ENCODE data around the gene ZDHHC17. TPM values are rescaled to one million over a fixed set of nuclear protein-coding genes. Genes with fewer than 3 reads are reported as not detected.

Gene ZDHHC17
- total RNA-seq, 1 donor from 2014 or later: 69.2 TPM

GRCh38 chr12:76879710-76880518 is 116.0 kb downstream of the ZDHHC17 start:
- peak; percentile 20 for DNase-seq (ENCODE audit: low spot score, unreplicated experiment)
- peak overlapping the region; percentile 99 for H3K4me3 Mint-ChIP-seq (ENCODE audit: low read depth)
- H3K27me3 Mint-ChIP-seq: no peaks in the 10 kb centered on the region
- H3K4me1 Mint-ChIP-seq (ENCODE audit: low read depth): peaks cover 27% of the 10 kb centered on the region
- no peaks in the 10 kb centered on the region for H3K9me3 Mint-ChIP-seq (ENCODE audit: low read depth)
- TF ChIP-seq CTCF (IDR thresholded peaks at IDR 0.05; ENCODE audit: unreplicated experiment): no peak
- H3K36me3 Mint-ChIP-seq (ENCODE audit: insufficient read depth): peaks cover 3% of the 10 kb centered on the region
- peak overlapping the region; percentile 98 for H3K27ac Mint-ChIP-seq

- no peak for TF ChIP-seq CTCF (IDR thresholded peaks at IDR 0.05; ENCODE audit: unreplicated experiment)
- Mint-ChIP-seq H3K36me3 (ENCODE audit: insufficient read depth) (no peaks in the 10 kb centered on the region), H3K4me3 (ENCODE audit: low read depth) (peak overlapping the region; percentile 99), H3K4me1 (ENCODE audit: low read depth) (peaks cover 25% of the 10 kb centered on the region), H3K27me3 (no peaks in the 10 kb centered on the region), H3K9me3 (ENCODE audit: low read depth) (no peaks in the 10 kb centered on the region), H3K27ac (peak overlapping the region; percentile 88)
- no peak for DNase-seq (ENCODE audit: low spot score, unreplicated experiment)
Measured at GRCh38 chr12:76880519-76881023, 116.7 kb downstream of the ZDHHC17 start.

GRCh38 chr12:76881142-76881541 is 117.2 kb downstream of the ZDHHC17 start:
- H3K27me3 Mint-ChIP-seq: no peaks in the 10 kb centered on the region
- peaks cover 24% of the 10 kb centered on the region for H3K4me1 Mint-ChIP-seq (ENCODE audit: low read depth)

GRCh38 chr12:76882367-76882766 is 118.5 kb downstream of the ZDHHC17 start:
- Mint-ChIP-seq H3K4me3 (ENCODE audit: low read depth) (no peak overlapping the region), H3K27me3 (no peaks in the 10 kb centered on the region), H3K36me3 (ENCODE audit: insufficient read depth) (no peaks in the 10 kb centered on the region), H3K4me1 (ENCODE audit: low read depth) (peaks cover 18% of the 10 kb centered on the region), H3K27ac (no peak overlapping the region), H3K9me3 (ENCODE audit: low read depth) (no peaks in the 10 kb centered on the region)
- no peak for DNase-seq (ENCODE audit: low spot score, unreplicated experiment)
- TF ChIP-seq CTCF (IDR thresholded peaks at IDR 0.05; ENCODE audit: unreplicated experiment): no peak

More at GRCh38 chr12:76881142-76881541, 117.2 kb downstream of the ZDHHC17 start:
- H3K4me3 Mint-ChIP-seq (ENCODE audit: low read depth): no peak overlapping the region
- H3K27ac Mint-ChIP-seq: no peak overlapping the region
- DNase-seq (ENCODE audit: low spot score, unreplicated experiment): no peak
- TF ChIP-seq CTCF (IDR thresholded peaks at IDR 0.05; ENCODE audit: unreplicated experiment): no peak
- no peaks in the 10 kb centered on the region for H3K36me3 Mint-ChIP-seq (ENCODE audit: insufficient read depth)
- H3K9me3 Mint-ChIP-seq (ENCODE audit: low read depth): no peaks in the 10 kb centered on the region

- DNase-seq (ENCODE audit: low spot score, unreplicated experiment): no peak
- no peaks in the 10 kb centered on the region for H3K9me3 Mint-ChIP-seq (ENCODE audit: low read depth)
- H3K4me1 Mint-ChIP-seq (ENCODE audit: low read depth): peaks cover 15% of the 10 kb centered on the region
- no peaks in the 10 kb centered on the region for H3K36me3 Mint-ChIP-seq (ENCODE audit: insufficient read depth)
- no peak overlapping the region for H3K27ac Mint-ChIP-seq
- TF ChIP-seq CTCF (IDR thresholded peaks at IDR 0.05; ENCODE audit: unreplicated experiment): no peak
- H3K4me3 Mint-ChIP-seq (ENCODE audit: low read depth): no peak overlapping the region
- no peaks in the 10 kb centered on the region for H3K27me3 Mint-ChIP-seq
Measured at GRCh38 chr12:76883151-76883550, 119.2 kb downstream of the ZDHHC17 start.

All from progenitor cell of endocrine pancreas (in vitro differentiated cells).